GM23338 (cell line): ENCODE measurements around the gene AQP3. TPM values are rescaled to one million over a fixed set of nuclear protein-coding genes. Genes with fewer than 3 reads are reported as not detected.

Source experiments
- ATAC-seq: fragments of 200-7000 bp; cut with Tn5 transposase; 3 replicates; pipeline ENCODE4 v1.9.1; 2020
- DNase-seq: peaks from one replicate; pipeline ENCODE4 v3.0.0-alpha.2; 2015; ENCODE audit warnings: low spot score
- H2AFZ ChIP-seq: fragments of 200-600 bp; sonication (generic); 2 replicates; pipeline ENCODE4 v1.8.0; 2016; ENCODE audit warnings: antibody characterized with exemption, mild to moderate bottlenecking, moderate library complexity
- H3F3A ChIP-seq: fragments of 200-600 bp; sonication (generic); replicated peaks from 2 replicates; pipeline ENCODE4 v1.8.0; 2017; ENCODE audit warnings: antibody characterized with exemption, mixed run types, low read depth
- H3K27ac ChIP-seq: fragments of 200-600 bp; sonication (generic); 2 replicates; pipeline ENCODE4 v1.6.1; 2016; ENCODE audit warnings: low read depth
- H3K27me3 ChIP-seq: fragments of 200-600 bp; sonication (generic); 2 replicates; pipeline ENCODE4 v1.8.0; 2016; ENCODE audit warnings: mild to moderate bottlenecking, mixed run types, moderate library complexity; ENCODE audit not compliant: insufficient read depth
- H3K36me3 ChIP-seq: fragments of 200-600 bp; sonication (generic); 2 replicates; pipeline ENCODE4 v1.8.0; 2016; ENCODE audit warnings: mild to moderate bottlenecking; ENCODE audit not compliant: insufficient read depth
- H3K4me1 ChIP-seq: fragments of 200-600 bp; sonication (generic); 2 replicates; pipeline ENCODE4 v1.8.0; 2016; ENCODE audit warnings: mild to moderate bottlenecking, moderate library complexity; ENCODE audit not compliant: insufficient read depth
- H3K4me2 ChIP-seq: fragments of 200-600 bp; sonication (generic); 2 replicates; pipeline ENCODE4 v1.7.1; 2017; ENCODE audit warnings: mixed run types
- H3K4me3 ChIP-seq: fragments of 200-600 bp; sonication (generic); 2 replicates; pipeline ENCODE4 v1.6.1; 2016; ENCODE audit warnings: mixed run types
- H3K79me2 ChIP-seq: fragments of 200-600 bp; sonication (generic); replicated peaks from 2 replicates; pipeline ENCODE4 v1.8.0; 2017; ENCODE audit warnings: mild to moderate bottlenecking; ENCODE audit not compliant: insufficient read depth
- H3K9me2 ChIP-seq: fragments of 200-600 bp; sonication (generic); 2 replicates; pipeline ENCODE4 v1.8.0; 2017; ENCODE audit not compliant: insufficient read depth
- H4K20me1 ChIP-seq: fragments of 200-600 bp; sonication (generic); replicated peaks from 2 replicates; pipeline ENCODE4 v1.8.0; 2017; ENCODE audit warnings: mild to moderate bottlenecking; ENCODE audit not compliant: insufficient read depth
- H3K27ac Mint-ChIP-seq: 2 replicates; pipeline ENCODE4 v1.8.0; 2020; ENCODE audit warnings: inconsistent platforms, mild to moderate bottlenecking, moderate library complexity, mixed read lengths
- H3K27me3 Mint-ChIP-seq: 3 replicates; pipeline ENCODE4 v1.8.0; 2022; ENCODE audit warnings: low read depth, mild to moderate bottlenecking, moderate library complexity, mixed read lengths, inconsistent platforms; ENCODE audit not compliant: insufficient read depth, poor library complexity
- H3K36me3 Mint-ChIP-seq: 3 replicates; pipeline ENCODE4 v1.8.0; 2021; ENCODE audit warnings: low read depth, mild to moderate bottlenecking, inconsistent platforms, moderate library complexity, mixed read lengths
- H3K4me1 Mint-ChIP-seq: 3 replicates; pipeline ENCODE4 v1.8.0; 2020; ENCODE audit warnings: mild to moderate bottlenecking, inconsistent platforms, mixed read lengths
- H3K4me3 Mint-ChIP-seq: 3 replicates; pipeline ENCODE4 v1.8.0; 2021; ENCODE audit warnings: moderate library complexity, mild to moderate bottlenecking, inconsistent platforms, mixed read lengths
- H3K9me3 Mint-ChIP-seq: 3 replicates; pipeline ENCODE4 v1.8.0; 2020; ENCODE audit warnings: moderate library complexity, mild to moderate bottlenecking, inconsistent platforms, mixed read lengths
- CREB1 ChIP-seq: fragments of 250-450 bp; sonication (Bioruptor Pico); IDR thresholded peaks from 2 replicates; pipeline ENCODE4 v1.5.0; 2020; ENCODE audit warnings: low read depth, mild to moderate bottlenecking, moderate library complexity
- EZH2 ChIP-seq: fragments of 200-600 bp; sonication (generic); IDR thresholded peaks from one replicate; pipeline ENCODE4 v1.8.0; 2017; ENCODE audit warnings: antibody characterized with exemption, mild to moderate bottlenecking, low read depth; ENCODE audit not compliant: unreplicated experiment
- EZH2phosphoT487 ChIP-seq: fragments of 200-600 bp; sonication (generic); IDR thresholded peaks from one replicate; pipeline ENCODE4 v1.8.1; 2018; ENCODE audit warnings: antibody characterized with exemption; ENCODE audit not compliant: unreplicated experiment
- JUNB ChIP-seq: IDR thresholded peaks from one replicate; pipeline ENCODE4 v1.6.1; 2016; ENCODE audit warnings: antibody characterized with exemption; ENCODE audit not compliant: unreplicated experiment
- NANOG ChIP-seq: IDR thresholded peaks from 2 replicates; pipeline ENCODE4 v1.6.1; 2016; ENCODE audit warnings: antibody characterized with exemption, borderline replicate concordance
- STAT1 ChIP-seq: IDR thresholded peaks from one replicate; pipeline ENCODE4 v1.6.1; 2016; ENCODE audit warnings: antibody characterized with exemption; ENCODE audit not compliant: unreplicated experiment
- ZNF114 ChIP-seq: fragments of 250-450 bp; sonication (Bioruptor Pico); IDR thresholded peaks from 2 replicates; pipeline ENCODE4 v1.5.0; 2020; ENCODE audit warnings: mild to moderate bottlenecking, moderate library complexity
- ZNF331 ChIP-seq: fragments of 250-450 bp; sonication (Bioruptor Pico); IDR thresholded peaks from 2 replicates; pipeline ENCODE4 v1.5.0; 2020; ENCODE audit warnings: low read depth, mild to moderate bottlenecking, moderate library complexity
- polyA plus RNA-seq: library from polyadenylated mRNA; unstranded; fragments of >200 nt; fragmentation: Nextera tagmentation; extraction: Ambion mirVana; gene quantifications from 2 replicates; pipeline ENCODE4 v1.2.1, GENCODE V29; 2016
- total RNA-seq: library from RNA; depleted of rRNA; stranded (reverse); fragments of >200 nt; shearing (Covaris generic); gene quantifications from 2 replicates; pipeline ENCODE4 v1.2.3, GENCODE V29; 2014
- TF ChIP-seq, protein P1 (sequence below), 2 experiments: fragments of 200-600 bp in 1 of 2; sonication (generic) in 1 of 2; conservative IDR thresholded peaks; 2 replicates each; pipeline versions ENCODE4 v1.5.1 to v1.6.1; 2016 to 2017; ENCODE audit warnings: antibody characterized with exemption in 2 of 2, low read depth in 2 of 2, mild to moderate bottlenecking in 2 of 2, moderate library complexity in 1 of 2
- TF ChIP-seq, protein P2 (sequence below): IDR thresholded peaks from one replicate; pipeline ENCODE4 v1.6.1; 2018; ENCODE audit warnings: antibody characterized with exemption; ENCODE audit not compliant: unreplicated experiment
- TF ChIP-seq, protein P3 (sequence below): IDR thresholded peaks from 2 replicates; pipeline ENCODE4 v1.6.1; 2016; ENCODE audit warnings: antibody characterized with exemption

The AQP3 gene
- total and polyA plus RNA-seq, 2 experiments from 2014 or later, result 1.4 to 3.5 TPM

DNA sequence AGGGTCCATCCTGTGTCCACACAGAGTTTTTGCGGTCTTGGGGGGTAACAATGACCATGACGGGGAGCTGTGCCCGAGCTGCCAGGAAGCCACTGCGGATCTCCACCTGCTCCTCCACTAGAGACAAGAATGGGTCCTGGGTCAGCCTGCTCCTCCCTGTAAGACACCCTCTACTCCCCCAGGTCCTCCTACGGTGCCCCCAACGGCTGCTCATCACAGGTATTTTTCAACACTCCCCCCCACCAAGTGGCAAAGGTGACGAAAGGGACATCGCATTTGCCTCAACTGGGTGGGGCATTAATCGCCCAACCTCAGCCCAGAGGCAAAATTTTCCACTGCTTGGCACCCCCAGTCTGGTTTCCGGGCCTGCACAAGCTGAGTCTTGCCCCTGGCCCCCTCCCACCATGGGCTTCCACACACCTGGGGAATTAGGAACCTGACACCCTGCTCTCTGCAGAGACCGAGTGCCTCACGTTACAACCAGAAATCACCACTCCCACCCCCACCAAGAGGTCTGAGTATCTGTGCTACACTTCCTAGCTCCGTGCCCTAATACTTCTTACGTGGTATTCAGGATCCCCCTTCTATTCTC lies 16.7 kb upstream of the AQP3 start:
- H3K4me1 ChIP-seq, result no peaks in the 10 kb centered on the region
- Mint-ChIP-seq H3K27ac (no peak overlapping the region), H3K4me3 (no peak overlapping the region), H3K36me3 (peaks cover 75% of the 10 kb centered on the region), H3K9me3 (no peaks in the 10 kb centered on the region), H3K27me3 (peaks cover 9% of the 10 kb centered on the region), H3K4me1 (no peaks in the 10 kb centered on the region)
- H3F3A ChIP-seq, result no peaks in the 10 kb centered on the region
- H4K20me1 ChIP-seq, result no peaks in the 10 kb centered on the region; the same call in 1 of the 2 replicates
- no peak for ATAC-seq
- peaks cover 17% of the 10 kb centered on the region for H3K36me3 ChIP-seq
- H3K9me2 ChIP-seq, result no peaks in the 10 kb centered on the region
- H3K4me2 ChIP-seq, result no peak overlapping the region
- H3K4me3 ChIP-seq, result no peak overlapping the region
- H3K27ac ChIP-seq, result no peak overlapping the region
- H3K27me3 ChIP-seq, result no peaks in the 10 kb centered on the region
- DNase-seq, result no peak
- H2AFZ ChIP-seq, result no peak overlapping the region
- no peak for TF ChIP-seq JUNB
- no peak for TF ChIP-seq EZH2
- TF ChIP-seq NANOG, result no peak
- no peak for TF ChIP-seq EZH2phosphoT487
- TF ChIP-seq, protein P1, sequence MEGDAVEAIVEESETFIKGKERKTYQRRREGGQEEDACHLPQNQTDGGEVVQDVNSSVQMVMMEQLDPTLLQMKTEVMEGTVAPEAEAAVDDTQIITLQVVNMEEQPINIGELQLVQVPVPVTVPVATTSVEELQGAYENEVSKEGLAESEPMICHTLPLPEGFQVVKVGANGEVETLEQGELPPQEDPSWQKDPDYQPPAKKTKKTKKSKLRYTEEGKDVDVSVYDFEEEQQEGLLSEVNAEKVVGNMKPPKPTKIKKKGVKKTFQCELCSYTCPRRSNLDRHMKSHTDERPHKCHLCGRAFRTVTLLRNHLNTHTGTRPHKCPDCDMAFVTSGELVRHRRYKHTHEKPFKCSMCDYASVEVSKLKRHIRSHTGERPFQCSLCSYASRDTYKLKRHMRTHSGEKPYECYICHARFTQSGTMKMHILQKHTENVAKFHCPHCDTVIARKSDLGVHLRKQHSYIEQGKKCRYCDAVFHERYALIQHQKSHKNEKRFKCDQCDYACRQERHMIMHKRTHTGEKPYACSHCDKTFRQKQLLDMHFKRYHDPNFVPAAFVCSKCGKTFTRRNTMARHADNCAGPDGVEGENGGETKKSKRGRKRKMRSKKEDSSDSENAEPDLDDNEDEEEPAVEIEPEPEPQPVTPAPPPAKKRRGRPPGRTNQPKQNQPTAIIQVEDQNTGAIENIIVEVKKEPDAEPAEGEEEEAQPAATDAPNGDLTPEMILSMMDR (conservative IDR thresholded peaks at IDR 0.05; ENCODE audit: low read depth in 2 of 2), result no peak
- no peak for TF ChIP-seq STAT1
- TF ChIP-seq, protein P2, sequence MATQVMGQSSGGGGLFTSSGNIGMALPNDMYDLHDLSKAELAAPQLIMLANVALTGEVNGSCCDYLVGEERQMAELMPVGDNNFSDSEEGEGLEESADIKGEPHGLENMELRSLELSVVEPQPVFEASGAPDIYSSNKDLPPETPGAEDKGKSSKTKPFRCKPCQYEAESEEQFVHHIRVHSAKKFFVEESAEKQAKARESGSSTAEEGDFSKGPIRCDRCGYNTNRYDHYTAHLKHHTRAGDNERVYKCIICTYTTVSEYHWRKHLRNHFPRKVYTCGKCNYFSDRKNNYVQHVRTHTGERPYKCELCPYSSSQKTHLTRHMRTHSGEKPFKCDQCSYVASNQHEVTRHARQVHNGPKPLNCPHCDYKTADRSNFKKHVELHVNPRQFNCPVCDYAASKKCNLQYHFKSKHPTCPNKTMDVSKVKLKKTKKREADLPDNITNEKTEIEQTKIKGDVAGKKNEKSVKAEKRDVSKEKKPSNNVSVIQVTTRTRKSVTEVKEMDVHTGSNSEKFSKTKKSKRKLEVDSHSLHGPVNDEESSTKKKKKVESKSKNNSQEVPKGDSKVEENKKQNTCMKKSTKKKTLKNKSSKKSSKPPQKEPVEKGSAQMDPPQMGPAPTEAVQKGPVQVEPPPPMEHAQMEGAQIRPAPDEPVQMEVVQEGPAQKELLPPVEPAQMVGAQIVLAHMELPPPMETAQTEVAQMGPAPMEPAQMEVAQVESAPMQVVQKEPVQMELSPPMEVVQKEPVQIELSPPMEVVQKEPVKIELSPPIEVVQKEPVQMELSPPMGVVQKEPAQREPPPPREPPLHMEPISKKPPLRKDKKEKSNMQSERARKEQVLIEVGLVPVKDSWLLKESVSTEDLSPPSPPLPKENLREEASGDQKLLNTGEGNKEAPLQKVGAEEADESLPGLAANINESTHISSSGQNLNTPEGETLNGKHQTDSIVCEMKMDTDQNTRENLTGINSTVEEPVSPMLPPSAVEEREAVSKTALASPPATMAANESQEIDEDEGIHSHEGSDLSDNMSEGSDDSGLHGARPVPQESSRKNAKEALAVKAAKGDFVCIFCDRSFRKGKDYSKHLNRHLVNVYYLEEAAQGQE, result no peak
- no peak for TF ChIP-seq ZNF114 (CRISPR knock-in tag)
- no peaks in the 10 kb centered on the region for H3K79me2 ChIP-seq

DNA sequence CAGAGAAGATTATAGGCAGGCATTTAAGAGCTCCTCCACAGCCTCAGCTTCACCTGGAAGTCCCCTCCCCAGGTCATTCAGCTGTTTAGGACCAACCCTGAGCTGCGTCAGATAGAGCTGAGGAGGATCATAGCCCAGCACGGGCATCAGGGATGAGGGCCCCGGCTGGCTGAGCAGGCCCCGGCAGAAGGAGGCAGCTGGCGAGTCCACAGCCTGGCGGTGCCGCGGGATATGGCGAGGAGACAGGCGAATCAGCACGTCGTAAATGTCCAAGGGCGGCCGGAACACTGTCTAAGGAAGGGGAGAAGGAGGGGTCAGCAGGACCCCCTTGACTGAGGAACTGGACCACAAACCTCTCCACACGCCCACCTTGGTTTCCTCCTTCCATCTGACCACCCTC lies 15.8 kb upstream of the AQP3 start:
- Histone ChIP-seq H3K79me2 (no peaks in the 10 kb centered on the region), H2AFZ (no peak overlapping the region), H3K4me3 (no peak overlapping the region), H3K36me3 (peaks cover 17% of the 10 kb centered on the region), H3K4me1 (no peaks in the 10 kb centered on the region), H3K27me3 (no peaks in the 10 kb centered on the region), H3K9me2 (no peaks in the 10 kb centered on the region), H3K27ac (no peak overlapping the region), H3F3A (no peaks in the 10 kb centered on the region), H3K4me2 (no peak overlapping the region), H4K20me1 (no peaks in the 10 kb centered on the region; the same call in 1 of the 2 replicates)
- Mint-ChIP-seq H3K27ac (no peak overlapping the region), H3K36me3 (peaks cover 66% of the 10 kb centered on the region), H3K4me1 (peaks cover 4% of the 10 kb centered on the region; the same call in 1 of the 3 replicates), H3K27me3 (peaks cover 7% of the 10 kb centered on the region), H3K4me3 (no peak overlapping the region), H3K9me3 (no peaks in the 10 kb centered on the region)
- ATAC-seq, result no peak
- no peak for DNase-seq
- TF ChIP-seq NANOG, result no peak
- TF ChIP-seq, protein P1 (conservative IDR thresholded peaks at IDR 0.05; ENCODE audit: low read depth in 2 of 2), result no peak
- TF ChIP-seq STAT1, result no peak
- no peak for TF ChIP-seq ZNF331 (CRISPR knock-in tag)
- no peak for TF ChIP-seq ZNF114 (CRISPR knock-in tag)
- no peak for TF ChIP-seq EZH2phosphoT487
- TF ChIP-seq, protein P3, sequence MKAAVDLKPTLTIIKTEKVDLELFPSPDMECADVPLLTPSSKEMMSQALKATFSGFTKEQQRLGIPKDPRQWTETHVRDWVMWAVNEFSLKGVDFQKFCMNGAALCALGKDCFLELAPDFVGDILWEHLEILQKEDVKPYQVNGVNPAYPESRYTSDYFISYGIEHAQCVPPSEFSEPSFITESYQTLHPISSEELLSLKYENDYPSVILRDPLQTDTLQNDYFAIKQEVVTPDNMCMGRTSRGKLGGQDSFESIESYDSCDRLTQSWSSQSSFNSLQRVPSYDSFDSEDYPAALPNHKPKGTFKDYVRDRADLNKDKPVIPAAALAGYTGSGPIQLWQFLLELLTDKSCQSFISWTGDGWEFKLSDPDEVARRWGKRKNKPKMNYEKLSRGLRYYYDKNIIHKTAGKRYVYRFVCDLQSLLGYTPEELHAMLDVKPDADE, result no peak
- no peak for TF ChIP-seq CREB1 (CRISPR knock-in tag)
- TF ChIP-seq JUNB, result no peak
- no peak for TF ChIP-seq EZH2
